ENCODE measurements around the gene CIROP.

CIROP gene

DNA sequence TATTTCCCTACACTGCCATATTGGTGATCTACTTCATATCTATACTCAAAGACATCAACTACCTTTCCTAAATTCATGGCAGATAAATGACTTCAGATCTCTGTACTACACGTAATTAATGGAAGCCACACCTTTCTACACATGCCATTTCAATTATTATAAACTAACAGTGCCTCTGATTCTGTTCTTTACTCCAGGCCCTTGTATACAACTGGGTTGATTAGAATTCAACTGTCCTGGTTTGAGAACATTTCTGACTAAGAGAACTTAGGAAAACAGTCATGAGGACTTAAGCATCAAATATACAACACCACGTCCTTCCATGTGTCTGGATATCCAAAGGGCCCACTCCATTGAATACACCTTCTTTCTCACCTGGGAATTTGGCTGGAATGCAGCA lies 11.7 kb downstream of the CIROP start:
- no peak for DNase-seq (ENCODE audit: low spot score)

DNA sequence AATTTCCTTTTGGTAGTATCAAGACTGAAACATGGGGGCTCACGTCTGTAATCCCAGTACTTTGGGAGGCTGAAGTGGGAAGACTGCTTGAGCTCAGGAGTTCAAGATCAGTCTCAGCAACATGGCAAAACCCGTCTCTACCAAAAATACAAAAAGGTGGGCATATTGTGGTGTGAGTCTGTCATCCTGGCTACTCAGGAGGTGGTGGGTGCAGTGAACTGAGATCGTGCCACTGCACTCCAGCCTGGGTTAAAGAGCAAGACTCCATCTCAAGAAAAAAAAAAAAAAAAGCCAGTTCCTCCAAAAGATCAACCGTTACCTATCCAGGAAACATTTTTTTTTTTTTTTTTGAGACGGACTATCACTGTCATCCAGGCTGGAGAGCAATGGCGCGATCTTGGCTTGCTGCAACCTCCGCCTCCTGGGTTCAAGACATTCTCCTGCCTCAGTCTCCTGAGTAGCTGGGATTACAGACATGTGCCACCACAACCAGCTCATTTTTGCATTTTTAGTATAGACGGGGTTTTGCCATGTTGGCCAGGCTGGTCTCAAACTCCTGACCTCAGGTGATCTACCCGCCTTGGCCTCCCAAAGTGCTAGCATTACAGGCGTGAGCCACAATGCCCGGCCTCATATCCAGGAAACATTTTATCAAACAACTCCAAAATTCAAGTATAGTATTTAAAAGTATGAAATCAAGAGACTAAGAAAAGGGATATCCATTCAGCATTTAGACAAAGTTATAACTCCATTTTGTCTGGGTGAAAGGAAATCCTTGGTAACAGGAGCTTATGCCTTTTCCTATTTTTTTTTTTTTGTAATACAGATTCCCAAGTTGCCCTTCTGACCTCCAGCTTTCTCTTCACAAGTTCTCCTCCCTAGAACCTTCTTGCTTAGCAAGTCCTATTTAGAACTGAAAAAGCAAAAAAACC lies 13.2 kb downstream of the CIROP start:
- DNase-seq (ENCODE audit: low spot score): no peak

DNA sequence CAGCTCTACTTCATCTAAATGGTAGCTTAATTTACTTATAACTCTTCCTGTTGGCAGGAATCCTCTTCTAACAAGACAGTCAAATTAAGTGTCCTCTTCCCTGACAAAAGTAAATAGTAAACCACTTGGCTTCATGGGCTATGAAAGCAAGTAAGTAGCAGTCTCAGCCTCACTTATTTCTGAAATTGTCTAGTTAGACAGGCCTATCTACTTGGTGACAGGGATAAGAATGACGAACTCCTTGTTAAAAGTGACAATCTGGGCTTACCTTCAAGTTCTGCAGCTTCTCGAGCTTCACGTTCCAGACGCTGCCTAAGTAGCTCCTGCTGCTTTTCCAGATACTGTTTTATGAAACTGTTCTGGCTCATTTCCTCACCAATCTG lies 14.5 kb downstream of the CIROP start:
- DNase-seq (ENCODE audit: low spot score): no peak

DNA sequence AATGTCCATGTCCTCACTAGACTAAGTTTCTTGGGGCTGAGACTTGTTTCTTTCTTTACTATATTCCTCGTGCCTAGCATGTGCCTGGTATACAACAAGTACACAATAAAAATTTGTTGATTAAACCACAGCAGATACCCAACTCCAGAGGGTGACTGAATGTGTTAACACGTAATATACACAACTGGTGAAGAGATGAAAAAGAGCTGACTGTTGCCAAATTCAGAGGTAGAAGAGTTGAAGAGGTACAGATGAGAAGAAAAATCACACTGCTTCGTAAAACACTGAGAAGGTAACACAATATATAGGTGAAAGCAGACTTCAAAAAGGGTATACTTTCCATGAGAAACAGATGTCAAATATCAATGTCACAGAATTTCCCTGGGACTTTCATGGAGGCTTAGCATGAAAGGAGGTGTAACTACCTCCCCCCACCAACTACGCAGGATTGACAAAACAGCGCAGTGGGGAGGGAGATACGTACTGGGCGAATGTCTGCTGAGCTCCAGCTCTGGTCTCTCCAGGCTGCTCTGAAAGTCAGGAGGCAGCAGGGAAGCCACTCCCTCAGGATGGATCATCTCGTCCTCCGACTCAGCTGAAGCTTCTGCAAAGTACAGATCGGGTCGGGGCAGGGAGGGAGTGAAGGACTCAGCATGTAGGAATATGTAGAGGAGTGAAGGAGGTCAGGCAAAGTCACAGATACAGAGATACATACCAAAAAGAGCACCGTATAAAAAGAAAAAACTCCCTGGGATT lies 15.1 kb downstream of the CIROP start:
- DNase-seq (ENCODE audit: low spot score): no peak

DNA sequence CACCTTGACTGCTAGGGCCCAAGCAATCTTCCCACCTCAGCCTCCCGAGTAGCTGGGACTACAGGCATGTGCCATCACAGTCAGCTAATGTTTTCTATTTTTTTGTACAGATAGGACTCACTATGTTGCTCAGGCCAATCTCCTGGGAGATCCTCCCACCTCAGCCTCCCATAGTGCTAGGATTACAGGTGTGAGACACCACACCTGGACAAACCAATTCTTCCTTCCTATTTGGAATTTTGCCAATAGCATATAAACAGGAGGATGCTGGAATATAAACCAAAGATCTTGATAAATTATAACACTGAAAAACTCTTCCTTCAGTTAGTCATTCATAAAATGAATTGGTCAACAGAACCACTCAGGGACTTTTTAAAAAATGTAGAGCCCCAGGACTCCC lies 18.2 kb downstream of the CIROP start:
- DNase-seq (ENCODE audit: low spot score): no peak

DNA sequence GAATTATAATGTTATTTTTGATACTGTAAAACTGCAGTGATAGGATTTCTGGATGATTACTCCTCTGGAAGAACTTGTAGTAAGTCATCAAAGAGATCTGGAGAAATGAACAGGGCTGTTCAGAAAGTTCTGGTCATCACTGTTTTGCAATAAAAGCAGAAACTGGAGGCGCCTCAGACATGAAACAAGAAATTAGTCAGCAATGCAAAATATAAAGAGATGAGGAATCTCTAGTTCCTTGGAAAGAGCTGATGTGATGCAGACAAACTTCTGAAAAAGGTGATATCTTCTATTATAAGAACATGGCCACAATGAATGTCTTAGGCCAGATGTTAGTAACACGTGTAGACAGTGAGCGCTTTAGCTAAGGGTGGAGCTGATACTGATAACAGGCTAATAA lies 19.3 kb downstream of the CIROP start:
- DNase-seq (ENCODE audit: low spot score): no peak

DNA sequence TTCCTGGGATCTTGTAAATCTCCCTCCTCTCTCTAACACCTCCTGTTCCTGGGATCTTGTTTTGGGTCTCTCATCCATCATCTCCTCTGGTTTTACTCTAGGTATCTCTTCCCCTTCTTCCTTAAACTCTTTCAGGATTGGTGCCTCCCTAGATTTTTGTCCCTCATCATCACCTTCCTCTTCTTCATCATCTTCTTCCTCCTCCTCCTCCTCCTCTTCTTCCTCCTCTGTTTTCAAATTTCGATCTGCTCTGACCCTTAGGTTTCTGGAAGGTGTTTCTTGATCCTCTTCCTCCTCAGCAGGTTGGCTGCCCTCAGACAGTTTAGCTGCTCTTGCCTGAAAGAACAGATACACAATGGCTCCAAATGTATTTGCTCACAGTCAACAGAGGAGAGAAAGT lies 24.3 kb downstream of the CIROP start:
- no peak for DNase-seq (ENCODE audit: low spot score)

DNA sequence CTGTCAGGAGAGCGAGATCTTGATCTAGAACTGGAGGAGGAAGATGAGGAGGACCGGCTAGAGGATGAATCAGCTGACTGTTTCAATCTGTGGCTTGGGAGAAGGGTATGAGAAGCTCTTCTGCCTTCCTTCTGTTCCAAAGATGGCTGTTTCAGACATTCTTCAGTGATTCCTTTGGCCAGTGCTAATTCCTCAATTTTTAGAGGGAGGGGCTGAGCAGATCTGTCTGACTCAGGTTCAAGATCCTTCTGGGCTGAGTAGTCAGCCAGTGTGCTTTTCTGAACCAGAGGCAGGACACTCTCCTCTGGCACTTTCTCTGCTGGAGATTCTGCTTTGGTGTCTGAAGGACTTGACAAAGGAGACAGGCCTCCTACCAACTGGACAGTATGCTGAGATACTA lies 25.1 kb downstream of the CIROP start:
- DNase-seq (ENCODE audit: low spot score): no peak

DNA sequence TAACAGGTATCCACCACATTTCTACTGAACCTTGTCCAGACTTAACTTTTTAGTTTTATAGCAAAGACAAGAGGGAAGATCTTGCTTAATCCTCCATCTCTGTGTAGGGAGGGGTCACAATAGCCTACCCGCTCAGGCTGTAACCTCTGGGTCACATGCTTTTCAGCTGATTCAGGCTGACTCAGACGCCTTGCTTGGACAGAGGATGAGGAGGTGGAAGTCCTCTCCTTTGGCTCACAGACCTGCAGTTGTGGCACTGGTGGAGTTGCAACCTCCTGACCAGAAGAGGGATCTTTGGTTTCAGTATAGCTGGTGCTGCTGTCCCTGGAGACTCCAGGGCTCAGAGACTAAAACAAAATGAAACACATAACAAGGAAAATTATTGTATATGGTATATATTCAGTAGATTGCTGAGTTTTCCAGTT lies 26.1 kb downstream of the CIROP start:
- DNase-seq (ENCODE audit: low spot score): no peak

DNA sequence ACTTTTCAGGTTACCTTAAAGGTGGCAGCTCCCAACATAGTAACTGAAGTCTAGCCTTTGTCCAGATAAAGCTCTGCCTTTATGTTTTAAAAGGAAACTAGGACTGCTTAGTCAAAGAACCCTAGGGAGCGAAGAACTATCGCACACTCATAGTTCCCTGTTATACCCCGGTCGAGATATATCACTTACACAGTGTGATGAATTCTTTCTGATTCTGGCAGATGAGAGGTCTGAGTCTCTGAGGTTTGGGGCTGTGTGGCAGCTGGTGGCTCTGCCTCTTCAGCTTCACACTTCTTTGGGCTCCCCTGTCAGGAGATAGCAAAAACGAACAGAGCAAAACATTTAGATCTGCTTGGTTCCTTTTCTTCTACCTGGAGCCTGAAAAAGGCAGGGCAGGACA lies 26.8 kb downstream of the CIROP start:
- no peak for DNase-seq (ENCODE audit: low spot score)

DNA sequence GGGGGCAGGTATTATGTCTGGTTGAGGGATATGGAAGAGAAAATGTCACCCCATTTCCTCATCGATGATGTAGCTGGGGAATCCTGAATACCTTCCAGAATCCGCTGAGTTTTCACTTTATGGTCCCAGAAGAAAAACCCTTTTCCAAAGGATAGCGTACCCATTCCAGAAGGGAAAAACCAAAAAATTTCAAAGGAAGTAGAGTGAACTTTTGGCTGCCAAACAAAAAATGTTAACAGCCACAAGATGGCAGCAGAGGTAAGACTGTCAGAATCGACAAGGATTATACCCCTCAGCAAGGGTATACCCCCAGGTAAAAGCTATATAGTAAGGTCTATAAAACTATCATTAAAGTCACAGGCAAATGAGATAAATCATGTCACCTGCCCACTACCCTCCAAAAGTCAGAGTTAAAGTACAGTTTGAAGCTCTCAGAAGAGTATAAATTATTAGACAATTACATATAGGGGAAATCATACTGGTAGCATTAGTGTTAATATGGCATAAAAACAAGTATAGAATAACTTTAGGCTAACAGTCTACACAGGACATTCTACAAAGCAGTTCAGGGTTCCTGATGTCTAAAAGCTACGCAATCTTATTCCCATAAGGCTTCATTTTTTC lies 27.9 kb downstream of the CIROP start:
- DNase-seq (ENCODE audit: low spot score): peak; percentile 72

DNA sequence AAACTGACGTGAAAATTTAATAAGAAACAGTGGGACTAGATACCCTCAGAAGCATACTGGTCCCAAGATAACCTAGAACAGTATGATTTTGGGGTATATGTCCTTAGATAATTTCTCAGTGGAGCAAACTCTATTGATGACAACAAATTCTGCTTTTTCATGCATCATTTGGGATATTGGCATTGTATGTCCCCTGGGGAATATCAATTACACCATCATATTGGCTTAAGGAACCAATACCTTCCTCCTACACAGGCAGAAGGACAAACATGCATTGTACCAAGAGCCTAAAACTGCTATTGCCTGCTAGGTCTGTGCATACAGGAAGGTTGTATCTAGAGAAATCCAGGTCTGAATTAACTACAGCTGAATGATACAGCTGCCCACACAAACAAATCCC lies 29.9 kb downstream of the CIROP start:
- DNase-seq (ENCODE audit: low spot score): no peak

DNA sequence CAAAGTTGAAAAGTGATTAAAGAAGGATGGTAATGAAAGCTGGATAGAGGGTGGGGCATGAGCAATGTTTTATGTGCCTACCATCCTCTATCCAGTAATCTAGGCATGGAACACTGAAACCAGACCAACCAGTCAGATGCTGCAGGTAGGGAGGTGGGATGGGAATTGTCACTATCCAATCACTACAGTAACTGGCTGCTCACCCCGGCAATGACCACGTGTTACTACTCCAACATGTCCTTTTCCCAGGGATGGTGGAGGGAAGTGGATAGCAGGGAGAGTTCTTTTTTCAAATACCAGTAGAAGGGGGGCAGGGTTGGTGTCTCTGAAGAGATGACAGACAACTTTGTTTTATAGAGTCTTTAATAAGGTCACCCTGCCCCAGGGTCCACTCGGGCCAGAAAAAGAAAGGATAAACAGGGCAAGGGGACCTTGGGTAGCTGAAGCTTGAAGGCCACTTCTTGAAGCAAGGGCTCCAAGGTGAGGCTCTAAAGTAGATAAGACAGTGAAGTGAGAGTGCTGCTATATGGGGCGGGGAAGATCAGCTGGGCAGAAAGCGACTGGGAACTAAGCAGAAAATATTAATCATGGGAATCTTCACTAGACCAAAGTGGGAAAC lies 32.8 kb downstream of the CIROP start:
- no peak for DNase-seq (ENCODE audit: low spot score)

DNA sequence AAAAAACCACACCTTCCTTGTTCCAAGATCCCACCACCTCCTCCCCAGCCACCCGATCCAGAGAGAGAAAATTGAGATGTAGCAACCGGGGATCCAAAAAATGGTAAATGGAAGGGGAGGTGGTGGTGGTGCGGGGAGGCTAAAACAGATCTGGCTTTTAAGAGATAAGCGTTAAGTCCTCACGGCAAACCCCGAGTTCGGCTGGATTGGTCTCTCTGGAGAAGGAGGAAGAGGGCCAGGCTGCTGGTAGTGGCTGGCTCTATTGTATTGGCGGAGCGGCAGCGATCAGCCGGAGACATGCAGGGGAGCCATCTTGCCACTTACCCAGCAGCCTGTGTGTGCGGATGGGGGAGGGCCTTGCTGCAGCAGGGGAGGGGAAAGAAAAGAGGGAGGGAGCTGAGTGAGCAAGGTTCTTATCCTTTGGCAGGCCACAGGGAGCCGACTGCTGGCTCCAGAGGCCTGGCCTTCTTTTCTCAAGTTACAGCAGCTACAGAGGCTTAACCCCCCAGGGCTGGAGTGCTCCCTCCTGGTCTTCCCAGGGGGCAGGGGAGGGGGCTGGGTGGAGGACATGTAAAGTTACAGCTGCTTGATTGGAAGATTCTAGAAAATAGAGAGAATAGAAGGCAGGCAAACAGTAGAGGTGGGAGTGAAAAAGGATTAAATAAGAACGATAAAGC lies 33.4 kb downstream of the CIROP start:
- peak; percentile 89 for DNase-seq (ENCODE audit: low spot score)

DNA sequence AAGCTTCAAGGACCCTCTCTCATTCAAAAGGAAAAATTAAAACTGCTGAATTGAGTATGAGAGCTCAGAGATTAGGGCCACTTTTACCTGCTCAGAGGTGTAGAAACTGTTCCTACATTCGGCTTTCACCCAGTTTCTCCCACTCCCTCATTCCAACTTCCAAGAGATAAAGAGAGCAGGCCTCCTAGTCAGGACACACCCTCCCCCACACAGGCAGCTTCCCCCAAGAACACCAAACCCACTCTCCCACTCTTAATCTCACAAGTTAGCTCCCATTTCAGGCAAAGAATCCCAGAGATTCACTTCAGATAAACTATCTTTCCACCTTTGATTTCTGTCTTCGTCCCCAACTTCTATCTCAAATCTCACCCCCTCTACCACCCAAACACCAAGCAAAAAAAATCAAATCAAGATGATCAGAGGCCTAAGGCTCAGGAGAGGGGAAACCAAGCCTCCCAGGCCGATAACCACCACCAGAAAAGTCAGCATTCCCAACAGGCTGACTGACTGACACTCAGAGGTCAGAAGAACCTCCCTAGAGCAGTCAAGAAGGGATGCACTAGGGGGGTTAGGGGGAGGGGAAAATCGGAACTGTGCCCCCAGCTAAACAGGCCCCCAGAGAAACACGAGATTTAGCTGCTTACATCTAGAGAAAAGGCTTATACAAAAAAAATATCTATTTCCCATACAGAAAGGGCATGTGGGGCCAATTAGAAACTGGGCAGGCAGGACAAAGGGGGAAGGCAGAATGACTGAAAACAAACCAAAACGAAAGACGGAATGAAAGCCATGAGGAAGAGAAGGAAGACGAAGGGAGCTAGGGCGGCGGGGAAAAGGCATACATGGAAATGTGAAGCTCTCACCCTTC lies 34.3 kb downstream of the CIROP start:
- DNase-seq (ENCODE audit: low spot score): no peak

DNA sequence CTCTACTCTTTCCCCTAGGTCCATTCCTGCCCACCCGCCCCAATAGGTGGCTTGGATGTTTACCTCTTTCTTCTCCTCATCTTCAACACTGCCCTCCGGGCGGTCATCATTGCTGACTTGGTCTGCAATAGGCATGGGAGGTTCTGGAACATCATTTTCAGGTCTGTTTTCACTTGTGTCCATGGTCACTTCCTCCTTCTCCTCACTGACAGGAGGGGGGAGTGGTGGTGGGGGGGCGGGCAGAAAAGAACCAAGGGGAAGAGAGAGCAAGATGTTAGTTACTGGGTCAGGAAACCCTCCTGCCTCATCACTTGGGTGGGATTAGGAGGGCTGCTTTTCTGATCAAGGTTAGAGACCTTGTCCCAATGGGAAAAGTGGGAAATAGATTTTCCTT lies 35.4 kb downstream of the CIROP start:
- DNase-seq (ENCODE audit: low spot score): no peak

DNA sequence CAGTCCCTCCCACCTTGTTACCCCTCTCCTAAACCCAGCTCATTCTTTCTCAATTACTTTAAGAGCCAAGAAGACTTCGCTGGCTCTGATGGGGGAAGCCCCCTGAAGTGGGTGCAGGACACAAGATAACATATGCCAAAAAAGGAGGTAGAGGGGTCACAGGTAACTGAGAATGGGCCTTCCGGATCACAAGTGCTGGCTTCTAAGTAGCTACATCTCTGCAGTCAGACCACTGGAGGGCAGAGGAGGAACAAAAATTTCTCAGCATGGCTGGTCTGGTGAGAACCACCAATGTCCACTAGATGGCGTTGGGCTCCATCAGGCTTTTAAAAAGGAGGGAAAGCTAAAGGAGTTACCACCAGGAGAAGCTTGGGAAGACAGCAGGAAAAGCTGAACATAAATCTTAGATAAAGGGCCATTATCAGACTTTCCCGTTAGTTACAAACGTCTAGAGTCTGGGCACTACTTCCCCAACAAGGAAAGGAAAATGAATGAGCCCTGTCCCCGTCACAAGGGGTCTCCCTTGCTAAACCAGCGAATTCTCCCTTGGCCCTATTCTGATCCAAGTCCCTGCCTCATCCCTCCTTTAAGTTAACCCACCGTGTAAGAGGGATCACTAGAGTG lies 35.9 kb downstream of the CIROP start:
- DNase-seq (ENCODE audit: low spot score): peak; percentile 90

DNA sequence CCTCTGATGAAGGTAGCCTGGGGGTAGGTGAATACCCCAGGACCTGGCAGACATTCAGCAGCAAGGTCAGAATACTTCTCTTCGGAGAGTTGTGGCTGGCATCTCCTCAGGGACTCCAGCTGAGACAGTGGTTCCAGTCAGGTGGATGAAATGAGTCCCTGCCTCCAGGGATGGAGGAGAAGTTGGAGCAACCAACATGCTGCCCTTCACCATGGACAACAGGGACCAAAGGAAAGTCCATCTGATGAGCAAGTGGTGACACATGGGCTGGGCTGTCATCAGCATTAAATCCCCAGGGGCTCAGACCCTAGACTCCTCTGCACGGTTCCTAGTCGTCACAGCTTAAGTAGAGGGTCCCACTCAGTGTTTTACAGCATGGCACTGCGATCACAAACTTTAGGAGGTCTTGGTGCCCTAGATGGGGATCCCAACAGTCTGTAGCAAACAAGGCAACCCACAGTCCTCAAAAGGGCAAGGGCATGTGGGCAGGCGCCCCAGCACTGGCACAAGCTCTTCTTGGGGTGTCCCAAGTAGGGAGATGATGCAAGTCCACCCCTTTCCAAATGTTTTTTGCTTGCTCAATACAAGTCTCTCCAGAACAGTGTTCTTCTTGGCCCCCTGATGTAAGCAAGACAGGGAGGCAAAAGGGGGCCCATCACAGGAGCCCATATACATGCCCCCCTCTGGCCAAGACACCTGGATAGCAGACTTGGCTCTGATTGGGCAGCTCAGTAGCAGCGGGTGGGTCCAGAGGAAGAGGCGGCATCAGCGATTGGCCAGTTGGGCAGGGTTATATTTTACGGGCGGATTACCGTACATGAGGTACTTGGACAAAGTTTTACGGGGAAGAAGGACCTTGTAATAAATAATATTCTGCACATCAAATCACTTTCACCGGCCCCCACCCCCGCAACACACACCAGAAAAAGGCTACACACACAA lies 36.7 kb downstream of the CIROP start:
- DNase-seq (ENCODE audit: low spot score): no peak

Measured in NAMALWA (cell line).